GM21737 (cell line): ENCODE measurements around the gene KLHL41.
A peak's percentile ranks its signal among the peaks of the same experiment; 100 is the strongest.

Source experiments
- ATAC-seq: cut with Tn5 transposase; IDR thresholded peaks from one replicate; pipeline ENCODE4 v1.9.1; 2021; ENCODE audit warnings: mild to moderate bottlenecking, moderate library complexity; ENCODE audit not compliant: unreplicated experiment

The KLHL41 gene

GRCh38 chr2:169509298-169509885 is at the start of gene KLHL41:
KLHL41 (plus strand) TSS chr2:169509702; CDS start chr2:169509779, 77 bp downstream.
- ATAC-seq: no peak

- ATAC-seq: no peak
Measured at GRCh38 chr2:169461143-169461542, 48.4 kb upstream of the KLHL41 start.

- no peak for ATAC-seq
Measured at GRCh38 chr2:169462896-169463695, 46.4 kb upstream of the KLHL41 start.

DNA sequence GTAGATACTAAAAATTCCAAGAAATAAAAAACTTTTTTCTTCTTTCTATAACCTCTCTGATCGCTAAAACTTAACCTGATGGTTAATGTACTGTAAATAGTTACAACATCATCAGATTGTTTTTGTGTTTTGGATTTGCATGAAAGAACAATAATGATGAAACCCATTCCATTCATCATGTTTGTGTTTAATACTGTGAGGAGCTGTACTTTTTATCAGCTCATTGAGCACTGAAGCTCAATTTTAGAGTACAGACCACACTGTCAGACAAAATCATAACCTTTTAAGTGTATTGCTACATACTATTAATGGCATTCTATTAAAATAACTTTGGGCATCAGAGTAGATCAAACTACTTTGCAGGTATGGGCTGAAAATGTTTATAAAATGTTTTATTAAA is 45.0 kb upstream of the KLHL41 start:
- no peak for ATAC-seq

DNA sequence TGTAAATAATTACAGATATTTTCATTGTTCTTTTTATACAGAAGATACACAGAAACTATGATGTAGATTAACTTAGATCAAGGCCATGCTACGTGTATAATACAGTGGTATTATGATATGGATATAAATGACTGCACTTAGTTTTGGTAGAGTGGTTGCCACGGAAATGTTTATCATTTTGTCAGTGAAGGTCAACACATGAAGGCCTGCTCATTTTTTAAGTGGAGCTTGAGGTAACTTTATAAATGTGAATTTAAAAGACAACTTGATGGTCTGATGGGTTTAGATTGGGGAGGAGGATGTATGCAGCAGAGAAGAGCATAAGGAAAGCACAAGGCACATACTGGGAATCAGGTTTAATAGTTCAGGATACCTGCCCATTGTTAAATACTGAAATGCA is 44.6 kb upstream of the KLHL41 start:
- ATAC-seq: no peak

DNA sequence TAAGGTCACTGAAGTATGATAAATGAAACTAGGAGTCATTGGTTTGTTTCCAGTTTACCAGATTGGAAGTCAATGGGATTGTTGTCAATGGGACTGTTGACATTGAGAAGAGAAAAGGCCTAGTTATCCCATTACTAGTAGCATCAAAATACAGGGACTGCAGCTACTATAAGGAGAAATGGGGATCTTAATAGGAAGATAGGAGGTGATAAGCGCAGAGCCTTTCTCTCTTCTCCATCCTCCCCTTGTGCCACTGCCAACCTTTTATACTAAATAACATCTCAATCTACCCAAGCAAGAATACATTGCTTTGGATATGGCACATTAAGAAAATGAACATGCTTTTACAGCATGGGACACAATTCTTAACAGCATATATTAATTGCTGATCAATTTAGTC is 40.7 kb upstream of the KLHL41 start:
- ATAC-seq: no peak

- ATAC-seq: no peak
Measured at GRCh38 chr2:169469952-169470572, 39.4 kb upstream of the KLHL41 start.

DNA sequence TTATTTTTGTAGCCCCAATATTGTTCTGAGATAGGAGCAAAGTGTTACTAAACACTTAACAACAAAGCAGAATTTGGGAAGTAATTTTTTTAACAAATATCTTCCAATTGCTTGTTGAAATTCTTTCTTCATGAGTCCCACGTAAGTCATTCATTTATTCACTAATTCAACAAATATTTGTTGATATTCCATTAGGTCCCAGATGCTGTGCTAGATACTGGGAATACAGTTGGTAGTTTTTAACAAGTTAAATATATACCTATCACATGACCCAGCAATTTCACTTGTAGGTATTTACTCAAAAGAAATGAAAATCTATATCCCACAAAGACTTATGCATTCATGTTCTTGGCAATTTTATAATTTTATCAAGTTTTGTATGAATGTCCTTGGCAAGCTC is 37.3 kb upstream of the KLHL41 start:
- ATAC-seq: no peak

DNA sequence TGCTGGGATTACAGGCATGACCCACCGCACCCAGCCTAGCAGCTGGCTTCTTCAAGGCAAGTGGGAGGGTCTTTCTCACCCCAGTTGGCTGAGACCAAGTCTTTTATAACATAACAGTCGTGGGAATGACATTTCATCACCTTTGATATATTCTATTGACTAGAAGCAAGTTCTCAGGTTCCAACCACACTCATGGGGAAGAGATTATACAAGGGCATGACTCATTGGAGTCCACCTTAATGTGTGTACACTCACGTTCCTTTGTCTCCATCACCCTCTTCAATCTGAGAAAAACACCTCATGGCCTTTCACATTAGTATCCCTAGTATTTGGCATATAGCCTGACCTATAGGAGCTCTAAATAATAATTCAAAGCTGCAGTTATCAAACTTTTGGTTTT is 33.0 kb upstream of the KLHL41 start:
- no peak for ATAC-seq

DNA sequence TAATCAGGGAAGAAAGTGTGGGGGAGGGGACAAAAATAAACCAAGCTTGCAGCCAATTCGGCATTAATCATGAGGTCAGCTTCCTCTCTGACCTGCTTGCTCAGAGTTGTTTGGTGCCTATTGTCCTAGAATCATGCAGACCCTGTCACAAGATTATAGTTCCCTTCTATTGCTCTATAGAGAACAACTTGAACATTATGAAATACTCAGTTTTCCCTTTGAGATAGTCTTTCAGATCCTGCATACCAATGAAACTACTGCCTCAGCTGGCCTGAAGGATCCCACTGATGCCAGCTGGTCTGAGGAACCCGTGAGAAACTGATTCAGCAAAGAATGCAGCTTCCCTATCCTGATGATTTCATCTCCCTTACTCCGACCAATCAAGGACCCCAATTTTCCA is 31.2 kb upstream of the KLHL41 start:
- no peak for ATAC-seq

DNA sequence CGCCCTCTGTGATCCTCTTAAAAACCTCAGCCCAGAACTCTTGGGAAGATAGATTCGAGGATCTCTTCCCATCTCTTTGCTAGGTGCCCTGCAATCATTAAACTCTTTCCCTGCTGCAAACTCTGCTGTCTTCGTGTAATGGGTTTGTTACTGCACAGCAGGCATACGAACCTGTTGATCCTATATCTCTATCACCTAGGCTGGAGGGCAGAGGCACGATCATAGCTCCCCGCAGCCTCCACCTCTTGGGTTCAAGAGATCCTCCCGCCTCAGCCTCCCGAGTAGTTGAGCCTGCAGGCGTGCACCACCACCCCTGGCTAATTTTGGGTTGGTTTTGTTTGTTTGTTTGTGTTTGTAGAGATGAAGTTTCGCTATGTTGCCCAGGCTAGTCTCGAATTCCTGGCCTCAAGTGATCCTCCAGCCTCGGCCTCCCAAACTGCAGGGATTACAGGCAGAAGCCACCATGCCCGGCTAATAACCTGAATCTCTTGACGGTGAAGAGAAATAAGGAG is 30.7 kb upstream of the KLHL41 start:
- no peak for ATAC-seq

DNA sequence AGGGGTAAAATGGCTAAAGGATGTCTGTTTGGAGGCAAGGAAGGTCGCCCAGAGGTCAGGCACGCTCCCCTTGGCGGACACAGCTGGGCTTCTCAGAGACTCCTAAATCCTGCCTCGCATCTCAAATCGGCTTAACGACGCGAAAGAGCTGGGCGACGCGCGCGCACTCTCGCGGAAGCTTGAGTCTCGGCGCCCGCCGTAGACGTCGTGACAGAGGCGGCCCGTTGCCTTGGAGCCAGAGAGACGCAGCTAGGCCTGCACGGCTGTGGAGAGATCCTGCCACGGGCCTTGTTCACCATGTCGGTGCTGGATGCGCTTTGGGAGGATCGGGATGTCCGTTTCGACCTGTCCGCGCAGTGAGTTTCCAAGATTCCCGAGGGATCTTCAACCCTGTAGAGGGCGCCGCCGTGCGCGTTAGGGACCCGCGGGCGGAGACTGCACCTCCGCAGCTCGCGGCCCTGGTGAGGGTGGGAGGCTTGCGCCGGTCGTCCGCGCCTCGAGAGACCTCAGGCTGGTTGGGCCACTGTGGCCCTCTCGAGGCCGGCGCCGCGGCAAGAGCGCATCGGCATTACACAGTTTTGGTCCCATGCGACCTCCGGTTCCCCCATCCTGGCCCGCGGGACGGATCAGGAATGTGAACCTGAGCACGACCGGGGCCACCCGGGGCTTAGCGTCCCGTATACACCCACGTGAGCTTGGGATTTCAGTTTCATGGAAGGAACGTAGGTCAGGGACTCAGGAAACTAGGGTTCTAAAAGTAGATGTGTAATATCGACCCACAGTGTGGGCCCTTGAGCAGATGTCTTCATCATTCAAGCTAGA is 30.0 kb upstream of the KLHL41 start, which contains the start of gene BBS5:
Gene BBS5 (plus strand): TSS at position 238 of the 822 bp plus-strand sequence. CDS start 60 bp downstream, at position 298.
- ATAC-seq: peak; percentile 95

- ATAC-seq: no peak
Measured at GRCh38 chr2:169480079-169480465, 29.4 kb upstream of the KLHL41 start.

DNA sequence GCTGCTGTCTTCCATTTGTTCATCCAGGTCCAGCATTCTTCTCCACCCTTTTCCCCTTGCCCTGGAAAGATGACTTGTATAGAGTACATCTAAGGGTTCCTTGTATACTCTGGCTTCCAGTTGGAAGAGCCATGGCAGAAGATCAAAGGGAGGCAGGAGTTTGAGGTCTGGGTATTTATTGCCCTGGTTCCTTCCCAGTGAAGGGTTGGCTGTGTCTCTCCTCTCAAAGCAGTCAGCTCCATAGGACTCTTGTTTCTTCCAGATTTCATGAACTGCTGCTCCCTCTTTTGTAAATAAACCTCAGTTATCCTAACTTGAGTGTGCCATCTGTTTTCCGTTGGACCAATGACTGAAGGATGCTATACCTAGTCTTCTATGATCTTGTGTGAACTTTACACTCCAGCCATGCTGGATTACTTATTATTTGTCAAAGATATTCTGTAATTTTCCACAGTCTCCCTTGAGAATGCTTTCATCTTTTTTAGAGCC is 23.8 kb upstream of the KLHL41 start:
- no peak for ATAC-seq

DNA sequence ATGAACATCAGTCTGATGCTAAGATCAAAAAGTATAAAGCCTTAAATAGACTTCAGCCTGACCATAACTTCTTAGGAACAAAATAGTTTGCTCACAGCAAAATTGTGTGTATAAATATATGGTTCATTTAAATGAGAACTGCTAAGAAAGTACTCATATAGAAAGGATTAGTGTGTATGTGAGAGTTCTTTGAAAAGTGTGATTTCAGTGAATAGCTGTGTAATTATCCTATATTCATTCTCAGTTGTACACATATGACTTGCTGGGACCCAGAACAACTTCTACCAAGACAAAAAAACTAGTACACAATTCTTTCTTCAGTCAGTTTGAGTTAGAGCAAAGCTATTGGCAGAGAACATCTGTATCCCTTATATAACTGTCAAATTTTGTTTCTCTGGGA is 23.0 kb upstream of the KLHL41 start:
- ATAC-seq: no peak

GRCh38 chr2:169490834-169491233 is 18.7 kb upstream of the KLHL41 start:
- no peak for ATAC-seq

DNA sequence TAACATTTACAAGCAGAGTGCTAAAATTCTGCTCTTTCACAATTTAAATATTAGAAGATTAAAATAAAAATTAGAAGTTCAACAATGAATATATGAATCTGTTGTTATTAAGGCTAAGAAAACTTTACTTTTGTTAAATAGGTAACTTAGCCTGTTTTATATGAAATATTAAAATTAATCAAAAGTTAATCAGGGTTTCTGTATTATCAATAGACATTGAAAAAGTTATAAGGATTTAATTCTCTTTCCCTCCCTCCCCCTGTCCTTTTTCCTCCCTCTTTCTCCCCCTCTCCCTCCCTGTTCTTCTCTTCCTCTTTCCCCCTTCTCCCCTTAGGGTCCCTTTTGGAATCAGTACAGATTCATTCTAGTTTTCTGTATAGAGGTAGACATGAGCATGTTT is 18.1 kb upstream of the KLHL41 start:
- ATAC-seq: no peak

DNA sequence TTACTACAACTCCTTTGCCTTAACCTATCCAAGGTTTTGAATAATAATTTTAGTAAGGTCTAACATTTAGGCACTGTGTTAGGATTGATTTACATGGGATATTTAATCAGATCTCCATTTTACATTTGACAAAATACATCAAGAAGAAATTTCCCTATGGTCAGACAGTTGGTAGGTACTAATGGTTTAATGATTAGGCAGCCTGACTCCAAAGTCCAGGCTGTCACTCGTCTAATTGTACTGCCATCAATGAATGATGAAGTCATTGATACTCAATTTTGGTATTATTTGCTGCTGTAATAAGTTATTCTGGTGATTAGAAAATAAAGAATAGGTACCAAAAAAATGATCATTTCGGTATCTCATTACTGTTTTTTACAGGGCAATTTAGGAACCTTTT is 16.1 kb upstream of the KLHL41 start:
- no peak for ATAC-seq

- no peak for ATAC-seq
Measured at GRCh38 chr2:169495310-169495928, 14.1 kb upstream of the KLHL41 start.

- no peak for ATAC-seq
Measured at GRCh38 chr2:169504651-169505050, 4.9 kb upstream of the KLHL41 start.
